Measurements from ENCODE around the gene HLA-DRB1. TPM values are rescaled to one million over a fixed set of nuclear protein-coding genes. Genes with fewer than 3 reads are reported as not detected.

The HLA-DRB1 gene
- total RNA-seq, 4 donors from 2014 or later, result 3.7 to 68.8 (median 22.4) TPM

- WGBS, 2 donors, result 32 to 35% methylated on average over 2 of the region's 4 CpGs
- Histone ChIP-seq H3K4me1 (no peaks in the 10 kb centered on the region), H3K27ac (no peak overlapping the region), H3K9me3 (no peaks in the 10 kb centered on the region), H3K36me3 (no peaks in the 10 kb centered on the region), H3K4me3 (no peak overlapping the region), H3K27me3 (no peaks in the 10 kb centered on the region)
- intact Hi-C loops (cut with DNase I), result no loop called here
- DNase-seq, result no peak
- TF ChIP-seq POLR2A (IDR thresholded peaks at IDR 0.05), result no peak
- no peak for TF ChIP-seq CTCF (IDR thresholded peaks at IDR 0.05)
These were observed 19.2 kb downstream of the HLA-DRB1 start for GRCh38 chr6:32570363-32570905.

GRCh38 chr6:32568561-32568960 is 21.1 kb downstream of the HLA-DRB1 start:
- Histone ChIP-seq H3K27ac (no peak overlapping the region), H3K9me3 (no peaks in the 10 kb centered on the region), H3K4me1 (no peaks in the 10 kb centered on the region), H3K27me3 (no peaks in the 10 kb centered on the region), H3K4me3 (no peak overlapping the region), H3K36me3 (no peaks in the 10 kb centered on the region)
- TF ChIP-seq CTCF (IDR thresholded peaks at IDR 0.05) (no peak), POLR2A (IDR thresholded peaks at IDR 0.05) (no peak)
- intact Hi-C loops (cut with DNase I), result no loop called here
- DNase-seq, result no peak
- WGBS, 2 donors, result 0% methylated on average over 2 of the region's 6 CpGs; no CpG with 5 or more reads in 1 of the 2 donors

- TF ChIP-seq POLR2A (IDR thresholded peaks at IDR 0.05), result no peak
- no peak for TF ChIP-seq CTCF (IDR thresholded peaks at IDR 0.05)
- Histone ChIP-seq H3K4me1 (no peaks in the 10 kb centered on the region), H3K27me3 (no peaks in the 10 kb centered on the region), H3K27ac (no peak overlapping the region), H3K4me3 (no peak overlapping the region), H3K9me3 (no peaks in the 10 kb centered on the region), H3K36me3 (no peaks in the 10 kb centered on the region)
- DNase-seq, result no peak
- intact Hi-C loops (cut with DNase I), result no loop called here
- WGBS, 2 donors, result no CpG with 5 or more reads among the region's 8 CpGs
These were observed 22.7 kb downstream of the HLA-DRB1 start for GRCh38 chr6:32566957-32567356.

- intact Hi-C loops (cut with DNase I), result no loop called here
- no peaks in the 10 kb centered on the region for H3K9me3 ChIP-seq
- no peak overlapping the region for H3K27ac ChIP-seq
- WGBS, 2 donors, result no CpG with 5 or more reads among the region's 1 CpG
- TF ChIP-seq POLR2A (IDR thresholded peaks at IDR 0.05) (no peak), CTCF (IDR thresholded peaks at IDR 0.05) (no peak)
- H3K27me3 ChIP-seq, result no peaks in the 10 kb centered on the region
- no peak for DNase-seq
- H3K4me1 ChIP-seq, result no peaks in the 10 kb centered on the region
- no peaks in the 10 kb centered on the region for H3K36me3 ChIP-seq
- no peak overlapping the region for H3K4me3 ChIP-seq
These were observed 24.1 kb downstream of the HLA-DRB1 start for GRCh38 chr6:32565511-32565910.

- Histone ChIP-seq H3K27ac (no peak overlapping the region), H3K4me3 (no peak overlapping the region), H3K27me3 (no peaks in the 10 kb centered on the region), H3K36me3 (no peaks in the 10 kb centered on the region), H3K4me1 (no peaks in the 10 kb centered on the region), H3K9me3 (no peaks in the 10 kb centered on the region)
- TF ChIP-seq CTCF (IDR thresholded peaks at IDR 0.05) (no peak), POLR2A (IDR thresholded peaks at IDR 0.05) (no peak)
- DNase-seq, result no peak
- 0% methylated on average over 1 of the region's 2 CpGs; no CpG with 5 or more reads in 1 of the 2 donors for WGBS, 2 donors
- intact Hi-C loops (cut with DNase I), result no loop called here
These were observed 26.7 kb downstream of the HLA-DRB1 start for GRCh38 chr6:32562940-32563339.
